ENCODE data around the gene KCNJ4.

KCNJ4 gene

DNA sequence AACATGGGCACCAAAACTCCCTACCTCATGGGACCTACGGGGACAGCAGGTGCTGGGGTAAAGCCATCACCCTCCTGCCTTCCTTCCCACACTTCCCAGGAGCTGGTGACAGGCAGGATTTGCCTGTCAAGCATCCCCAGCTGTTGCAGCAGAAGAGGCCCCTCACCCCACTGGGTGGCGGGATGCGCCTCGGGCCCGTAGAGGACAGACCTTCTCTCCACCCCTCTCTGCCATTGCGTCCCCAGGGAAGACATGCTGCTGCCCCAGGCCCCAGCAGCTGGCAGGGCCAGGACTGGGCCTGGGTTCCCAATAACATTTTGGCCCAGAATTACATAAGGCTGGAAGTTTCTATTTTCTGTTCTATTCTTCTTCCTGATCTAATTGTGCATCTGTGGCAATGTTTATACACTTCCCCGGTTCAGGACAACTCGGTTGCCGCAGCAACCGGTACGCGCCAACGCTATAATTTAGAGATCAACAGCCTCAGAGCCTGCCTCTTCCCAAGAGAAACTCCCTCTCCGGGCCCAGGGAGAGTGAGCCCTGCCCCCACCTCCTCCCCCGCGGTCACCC, 25.4 kb downstream of the KCNJ4 start:
- TF ChIP-seq, protein P1, sequence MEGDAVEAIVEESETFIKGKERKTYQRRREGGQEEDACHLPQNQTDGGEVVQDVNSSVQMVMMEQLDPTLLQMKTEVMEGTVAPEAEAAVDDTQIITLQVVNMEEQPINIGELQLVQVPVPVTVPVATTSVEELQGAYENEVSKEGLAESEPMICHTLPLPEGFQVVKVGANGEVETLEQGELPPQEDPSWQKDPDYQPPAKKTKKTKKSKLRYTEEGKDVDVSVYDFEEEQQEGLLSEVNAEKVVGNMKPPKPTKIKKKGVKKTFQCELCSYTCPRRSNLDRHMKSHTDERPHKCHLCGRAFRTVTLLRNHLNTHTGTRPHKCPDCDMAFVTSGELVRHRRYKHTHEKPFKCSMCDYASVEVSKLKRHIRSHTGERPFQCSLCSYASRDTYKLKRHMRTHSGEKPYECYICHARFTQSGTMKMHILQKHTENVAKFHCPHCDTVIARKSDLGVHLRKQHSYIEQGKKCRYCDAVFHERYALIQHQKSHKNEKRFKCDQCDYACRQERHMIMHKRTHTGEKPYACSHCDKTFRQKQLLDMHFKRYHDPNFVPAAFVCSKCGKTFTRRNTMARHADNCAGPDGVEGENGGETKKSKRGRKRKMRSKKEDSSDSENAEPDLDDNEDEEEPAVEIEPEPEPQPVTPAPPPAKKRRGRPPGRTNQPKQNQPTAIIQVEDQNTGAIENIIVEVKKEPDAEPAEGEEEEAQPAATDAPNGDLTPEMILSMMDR (IDR thresholded peaks at IDR 0.05), result no peak
- H3K27ac ChIP-seq, result no peak overlapping the region
- DNase-seq (ENCODE audit: low spot score), result no peak
- H3K4me3 ChIP-seq, result no peak overlapping the region

DNA sequence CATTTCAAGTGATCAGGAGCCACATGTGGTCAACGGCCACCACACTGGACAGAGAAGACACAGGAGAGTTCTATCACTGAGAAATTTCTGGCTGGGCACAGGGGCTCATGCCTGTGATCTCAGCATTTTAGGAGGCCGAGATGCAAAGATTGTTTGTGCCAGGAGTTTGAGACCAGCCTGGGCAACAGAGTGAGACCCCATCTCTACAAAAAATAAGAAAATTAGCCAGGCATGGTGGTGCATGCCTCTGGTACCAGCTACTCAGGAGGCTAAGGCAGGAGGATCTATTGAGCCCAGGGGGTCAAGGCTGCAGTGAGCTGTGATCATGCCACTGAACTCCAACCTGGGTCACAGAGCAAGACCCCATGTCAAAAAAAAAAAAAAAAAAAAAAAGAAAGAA, 26.3 kb downstream of the KCNJ4 start:
- Histone ChIP-seq H3K4me3 (no peak overlapping the region), H3K27ac (no peak overlapping the region)
- DNase-seq (ENCODE audit: low spot score), result no peak
- TF ChIP-seq, protein P1 (IDR thresholded peaks at IDR 0.05), result no peak

DNA sequence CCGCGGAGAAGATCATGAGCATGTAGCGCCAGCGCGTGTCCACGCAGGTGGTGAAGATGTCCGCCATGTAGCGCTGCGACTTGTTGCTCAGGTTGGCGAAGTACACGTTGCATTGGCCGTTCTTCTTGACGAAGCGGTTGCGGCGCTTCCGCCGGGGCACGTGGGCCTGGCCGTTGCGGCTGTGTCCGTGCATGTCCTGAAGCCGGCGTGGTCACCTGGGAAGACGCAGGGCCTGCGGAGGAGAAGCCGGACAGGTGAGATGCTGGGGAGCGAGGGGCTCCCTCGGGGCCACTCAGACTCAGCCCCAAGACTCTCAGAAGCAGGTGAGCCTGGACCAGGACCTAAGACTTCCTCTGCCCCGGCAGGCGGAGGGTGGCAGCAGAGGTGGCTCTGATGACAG, 27.1 kb downstream of the KCNJ4 start:
- no peak overlapping the region for H3K4me3 ChIP-seq
- DNase-seq (ENCODE audit: low spot score), result no peak
- TF ChIP-seq, protein P1 (IDR thresholded peaks at IDR 0.05), result no peak
- H3K27ac ChIP-seq, result no peak overlapping the region

DNA sequence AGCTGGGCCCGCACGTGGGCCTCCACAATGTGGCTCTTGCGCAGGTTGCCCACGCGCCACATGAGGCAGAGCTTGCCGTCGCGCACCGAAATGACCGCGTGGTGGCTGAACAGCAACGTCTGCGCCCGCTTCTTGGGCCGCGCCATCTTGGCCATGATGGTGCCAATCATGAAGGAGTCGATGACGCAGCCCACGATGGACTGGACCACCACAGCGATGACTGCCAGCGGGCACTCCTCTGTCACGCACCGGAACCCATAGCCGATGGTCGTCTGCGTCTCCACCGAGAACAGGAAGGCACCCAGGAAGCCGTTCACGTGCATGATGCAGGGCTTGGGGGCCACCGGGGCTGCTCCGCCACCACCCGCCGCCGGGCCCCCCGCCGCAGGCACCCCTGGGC, 27.5 kb downstream of the KCNJ4 start:
- no peak overlapping the region for H3K4me3 ChIP-seq
- no peak for DNase-seq (ENCODE audit: low spot score)
- H3K27ac ChIP-seq, result no peak overlapping the region
- TF ChIP-seq, protein P1 (IDR thresholded peaks at IDR 0.05), result no peak

DNA sequence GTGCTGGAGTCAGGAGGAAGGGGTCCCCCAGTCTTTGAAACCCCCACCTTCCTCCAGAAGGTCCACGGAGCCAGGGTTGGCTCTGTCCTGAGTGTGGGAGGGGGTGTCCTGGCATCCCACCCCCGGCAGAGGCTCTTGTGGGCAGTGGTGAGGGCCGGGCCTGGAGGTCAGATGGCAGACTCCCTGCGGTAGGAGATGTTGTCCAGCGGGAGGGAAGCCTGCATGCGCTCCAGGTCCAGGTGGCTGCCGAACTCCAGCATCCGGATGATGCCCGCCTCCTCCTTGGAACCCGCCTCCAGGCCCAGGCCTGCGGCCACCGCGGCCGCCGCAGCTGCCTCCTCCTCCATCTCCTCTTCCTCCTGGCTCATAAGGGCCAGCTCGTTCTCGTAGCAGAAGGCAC, 28.4 kb downstream of the KCNJ4 start:
- TF ChIP-seq, protein P1 (IDR thresholded peaks at IDR 0.05), result no peak
- Histone ChIP-seq H3K27ac (no peak overlapping the region), H3K4me3 (no peak overlapping the region)
- DNase-seq (ENCODE audit: low spot score), result no peak

DNA sequence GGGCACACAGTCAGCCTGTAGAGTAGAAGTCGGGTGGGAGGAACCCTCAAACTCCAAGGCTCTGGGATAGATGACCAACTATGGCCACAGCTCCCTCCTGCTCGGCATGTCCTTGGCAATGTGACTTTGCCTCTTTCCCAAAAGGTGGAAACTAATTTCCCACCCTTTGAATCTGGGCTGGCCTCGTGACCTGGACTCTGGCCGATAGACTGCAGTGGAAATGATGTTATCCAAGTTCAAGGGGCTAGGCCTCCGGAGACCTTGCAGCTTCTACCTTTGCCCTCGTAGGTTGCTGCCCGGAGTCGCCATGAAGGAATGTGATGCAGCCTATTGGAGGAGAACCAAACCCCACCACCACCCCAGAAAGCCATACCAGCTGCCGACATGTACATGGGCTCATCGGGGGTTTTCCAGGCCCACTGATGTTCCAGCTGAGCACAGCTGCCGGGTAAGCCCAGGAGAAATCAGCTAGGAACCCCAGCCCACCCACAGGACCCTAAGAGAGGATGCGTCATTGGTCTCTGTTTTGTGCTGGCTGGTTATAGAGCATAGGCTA, 30.4 kb downstream of the KCNJ4 start:
- TF ChIP-seq, protein P1 (IDR thresholded peaks at IDR 0.05), result no peak
- H3K4me3 ChIP-seq, result no peak overlapping the region
- H3K27ac ChIP-seq, result no peak overlapping the region
- DNase-seq (ENCODE audit: low spot score), result no peak
